Gastroesophageal sphincter (tissue), 4 donors: ENCODE data around the gene MPZL3. TPM values are rescaled to one million over a fixed set of nuclear protein-coding genes. Genes with fewer than 3 reads are reported as not detected.

Experiments used
- ATAC-seq: fragments of 150-250 bp; one replicate; pipeline ENCODE4 v1.9.1; 2016; ENCODE audit warnings: mild to moderate bottlenecking, moderate library complexity
- H3K27ac ChIP-seq, 4 donors: fragments of 200-600 bp; sonication (generic) in 3 of 4; 1 replicate in 3 of 4; 2 replicates in 1 of 4; pipeline ENCODE4 v1.5.1; 2016 to 2019
- H3K27me3 ChIP-seq: fragments of 200-600 bp; sonication (generic); one replicate; pipeline ENCODE4 v1.5.1; 2019
- H3K36me3 ChIP-seq, 2 donors: fragments of 200-600 bp; sonication (generic); one replicate each; pipeline ENCODE4 v1.5.1; 2019; ENCODE audit warnings: control low read depth in 1 of 2
- H3K4me1 ChIP-seq, 3 donors: fragments of 200-600 bp; sonication (generic); 1 replicate in 2 of 3; 2 replicates in 1 of 3; pipeline ENCODE4 v1.5.1; 2016 to 2019; ENCODE audit warnings: control low read depth in 2 of 3
- H3K4me3 ChIP-seq, 2 donors: fragments of 200-600 bp; sonication (generic); one replicate each; pipeline ENCODE4 v1.5.1; 2019; ENCODE audit warnings: mild to moderate bottlenecking in 1 of 2, moderate library complexity in 1 of 2
- H3K9me3 ChIP-seq, 3 donors: fragments of 200-600 bp; sonication (generic); one replicate each; pipeline ENCODE4 v1.5.1; 2017 to 2019; ENCODE audit warnings: control low read depth in 2 of 3
- CTCF ChIP-seq, 4 experiments: fragments of 200-600 bp in 2 of 4; fragments of 450-650 bp in 2 of 4; sonication (generic) in 1 of 4; IDR thresholded peaks; one replicate each; pipeline ENCODE4 v1.5.1; 2017 to 2019; ENCODE audit warnings: antibody characterized with exemption in 4 of 4, mild to moderate bottlenecking in 2 of 4, moderate library complexity in 2 of 4
- EP300 ChIP-seq: sonication (generic); formaldehyde crosslinking; IDR thresholded peaks from one replicate; pipeline ENCODE4 v1.6.1; 2017; ENCODE audit warnings: antibody characterized with exemption, mild to moderate bottlenecking
- POLR2A ChIP-seq, 2 donors: fragments of 450-650 bp; IDR thresholded peaks; one replicate each; pipeline ENCODE4 v1.6.1; 2017; ENCODE audit warnings: antibody characterized with exemption in 2 of 2, mild to moderate bottlenecking in 2 of 2, moderate library complexity in 1 of 2
- POLR2AphosphoS5 ChIP-seq: sonication (generic); formaldehyde crosslinking; IDR thresholded peaks from one replicate; pipeline ENCODE4 v1.6.1; 2017; ENCODE audit warnings: antibody characterized with exemption
- WGBS, 2 donors: methylation state at CpG; one replicate each; pipeline ENCODE4 v1.1.5; 2018; ENCODE audit warnings: low coverage in 1 of 2; 5-methylcytosine and 5-hydroxymethylcytosine counted together
- total RNA-seq, 4 donors: library from RNA; depleted of rRNA; stranded (reverse); fragments of >200 nt; gene quantifications; one replicate each; pipeline ENCODE4 v1.1.0, GENCODE V29; 2016

Gene MPZL3
- total RNA-seq, 4 donors from 2014 or later: 0.54 to 3.8 (median 0.65) TPM

GRCh38 chr11:118286545-118286944, 34.4 kb upstream of the MPZL3 start:
- no peak for TF ChIP-seq POLR2A (IDR thresholded peaks at IDR 0.05)
- no peak for TF ChIP-seq POLR2AphosphoS5
- TF ChIP-seq EP300: no peak
- TF ChIP-seq CTCF (IDR thresholded peaks at IDR 0.05): no peak
- no peaks in the 10 kb centered on the region for H3K4me1 ChIP-seq
- ATAC-seq: no peak
- no peak overlapping the region for H3K27ac ChIP-seq
- H3K4me3 ChIP-seq: no peak overlapping the region
- no peaks in the 10 kb centered on the region for H3K9me3 ChIP-seq
- H3K27me3 ChIP-seq: peaks cover 14% of the 10 kb centered on the region
- no peaks in the 10 kb centered on the region for H3K36me3 ChIP-seq
- 71 to 79% methylated on average over 2 of the region's 2 CpGs for WGBS, 2 donors

- WGBS, 2 donors: 64 to 68% methylated on average over 4 of the region's 4 CpGs
- TF ChIP-seq EP300: no peak
- TF ChIP-seq POLR2A (IDR thresholded peaks at IDR 0.05): no peak
- no peak for TF ChIP-seq POLR2AphosphoS5
- TF ChIP-seq CTCF (IDR thresholded peaks at IDR 0.05): no peak
- peaks cover 3% of the 10 kb centered on the region for H3K27me3 ChIP-seq
- no peaks in the 10 kb centered on the region for H3K4me1 ChIP-seq
- H3K4me3 ChIP-seq: no peak overlapping the region
- H3K36me3 ChIP-seq: no peaks in the 10 kb centered on the region
- no peaks in the 10 kb centered on the region for H3K9me3 ChIP-seq
- no peak overlapping the region for H3K27ac ChIP-seq
- ATAC-seq: no peak
These were observed 31.7 kb upstream of the MPZL3 start for GRCh38 chr11:118283756-118284350.

GRCh38 chr11:118283037-118283636, 31.0 kb upstream of the MPZL3 start:
- ATAC-seq: no peak
- H3K9me3 ChIP-seq: no peaks in the 10 kb centered on the region
- peaks cover 5% of the 10 kb centered on the region for H3K27me3 ChIP-seq
- H3K4me1 ChIP-seq: no peaks in the 10 kb centered on the region
- no peaks in the 10 kb centered on the region for H3K36me3 ChIP-seq
- H3K4me3 ChIP-seq: no peak overlapping the region
- WGBS, 2 donors: 65 to 73% methylated on average over 5 of the region's 5 CpGs
- H3K27ac ChIP-seq: no peak overlapping the region
- TF ChIP-seq POLR2A (IDR thresholded peaks at IDR 0.05): no peak
- TF ChIP-seq POLR2AphosphoS5: no peak
- no peak for TF ChIP-seq EP300
- no peak for TF ChIP-seq CTCF (IDR thresholded peaks at IDR 0.05)

- Histone ChIP-seq H3K4me1 (no peaks in the 10 kb centered on the region), H3K9me3 (no peaks in the 10 kb centered on the region), H3K27me3 (peaks cover 5% of the 10 kb centered on the region), H3K27ac (no peak overlapping the region), H3K4me3 (no peak overlapping the region), H3K36me3 (no peaks in the 10 kb centered on the region)
- TF ChIP-seq POLR2AphosphoS5 (no peak), EP300 (no peak), POLR2A (IDR thresholded peaks at IDR 0.05) (no peak)
- WGBS, 2 donors: 62 to 79% methylated on average over 3 to 6 of the region's 6 CpGs
- no peak for ATAC-seq
These were observed 30.4 kb upstream of the MPZL3 start for GRCh38 chr11:118282606-118283005.

- 100% methylated on average over 1 of the region's 1 CpG for WGBS, 2 donors
- H3K27me3 ChIP-seq: peaks cover 5% of the 10 kb centered on the region
- no peak for TF ChIP-seq EP300
- TF ChIP-seq POLR2A (IDR thresholded peaks at IDR 0.05): no peak
- no peak for TF ChIP-seq POLR2AphosphoS5
- TF ChIP-seq CTCF (IDR thresholded peaks at IDR 0.05): no peak
- H3K9me3 ChIP-seq: no peaks in the 10 kb centered on the region
- no peak for ATAC-seq
- no peaks in the 10 kb centered on the region for H3K4me1 ChIP-seq
- no peak overlapping the region for H3K27ac ChIP-seq
- no peaks in the 10 kb centered on the region for H3K36me3 ChIP-seq
- H3K4me3 ChIP-seq: no peak overlapping the region
These were observed 29.1 kb upstream of the MPZL3 start for GRCh38 chr11:118281284-118281683.
